Metanephros (tissue), 1 donor: Measurements from ENCODE around the gene KRR1. TPM values are rescaled to one million over a fixed set of nuclear protein-coding genes. Genes with fewer than 3 reads are reported as not detected.

Source experiments
- total RNA-seq: library from RNA; depleted of rRNA; stranded (reverse); fragments of >200 nt; gene quantifications from one replicate; pipeline ENCODE4 v1.2.3, GENCODE V29; 2014

KRR1 gene
- 62.0 TPM for total RNA-seq

GRCh38 chr12:75511116-75512048 lies at the start of gene KRR1:
Gene KRR1 (minus strand): TSS chr12:75511609. CDS start chr12:75511597, 12 bp downstream.

GRCh38 chr12:75480469-75480949 lies 30.9 kb downstream of the KRR1 start, which contains the start of gene GLIPR1:
Gene GLIPR1 (plus strand): TSS chr12:75480755. CDS start chr12:75480881, 126 bp downstream.

Other genes starting within 250 kb of the KRR1 start
- 11.9 TPM for gene CAPS2, start 181.3 kb downstream of the KRR1 start, total RNA-seq
- gene GLIPR1L1, start 176.9 kb downstream of the KRR1 start, total RNA-seq, result not detected
- gene GLIPR1L2, start 120.5 kb downstream of the KRR1 start, total RNA-seq, result 3.4 TPM
- gene GLIPR1, start 30.9 kb downstream of the KRR1 start, total RNA-seq, result 12.8 TPM